ENCODE results near the gene TBXAS1.
"Not testable (repeated sequence)": the region's sequence is repeated elsewhere in the genome, so short reads cannot be mapped to it uniquely, and the experiment has no call there.

Gene TBXAS1

GRCh38 chr7:139915864-139916716, 87.0 kb downstream of the TBXAS1 start:
- peak; percentile 89 for DNase-seq (ENCODE audit: low read depth)

GRCh38 chr7:139916717-139917395, 87.8 kb downstream of the TBXAS1 start:
- no peak for DNase-seq (ENCODE audit: low read depth)

- no peak for DNase-seq (ENCODE audit: low read depth)
Observed at GRCh38 chr7:139917851-139918250, 88.8 kb downstream of the TBXAS1 start.

- DNase-seq (ENCODE audit: low read depth), result peak; percentile 72
Observed at GRCh38 chr7:139918480-139918879, 89.4 kb downstream of the TBXAS1 start.

- DNase-seq (ENCODE audit: low read depth), result no peak
Observed at GRCh38 chr7:139923090-139923489, 94.0 kb downstream of the TBXAS1 start.

GRCh38 chr7:139924461-139924860, 95.4 kb downstream of the TBXAS1 start:
- no peak for DNase-seq (ENCODE audit: low read depth)

GRCh38 chr7:139929221-139929620, 100.2 kb downstream of the TBXAS1 start:
- DNase-seq (ENCODE audit: low read depth), result not testable (repeated sequence)

GRCh38 chr7:139930286-139930965, 101.4 kb downstream of the TBXAS1 start:
- DNase-seq (ENCODE audit: low read depth), result no peak

- no peak for DNase-seq (ENCODE audit: low read depth)
Observed at GRCh38 chr7:139931190-139931934, 102.3 kb downstream of the TBXAS1 start.

GRCh38 chr7:139932531-139932930, 103.5 kb downstream of the TBXAS1 start:
- DNase-seq (ENCODE audit: low read depth), result no peak

GRCh38 chr7:139936760-139937310, 107.8 kb downstream of the TBXAS1 start:
- DNase-seq (ENCODE audit: low read depth), result no peak

GRCh38 chr7:139937715-139938114, 108.7 kb downstream of the TBXAS1 start:
- DNase-seq (ENCODE audit: low read depth), result no peak

- no peak for DNase-seq (ENCODE audit: low read depth)
Observed at GRCh38 chr7:139940866-139941265, 111.8 kb downstream of the TBXAS1 start.

- no peak for DNase-seq (ENCODE audit: low read depth)
Observed at GRCh38 chr7:139941421-139941820, 112.4 kb downstream of the TBXAS1 start.

GRCh38 chr7:139941866-139942265, 112.8 kb downstream of the TBXAS1 start:
- DNase-seq (ENCODE audit: low read depth), result no peak

GRCh38 chr7:139942636-139943035, 113.6 kb downstream of the TBXAS1 start:
- no peak for DNase-seq (ENCODE audit: low read depth)

GRCh38 chr7:139943401-139943800, 114.3 kb downstream of the TBXAS1 start:
- no peak for DNase-seq (ENCODE audit: low read depth)

GRCh38 chr7:139944248-139944647, 115.2 kb downstream of the TBXAS1 start:
- DNase-seq (ENCODE audit: low read depth), result no peak

GRCh38 chr7:139946533-139946932, 117.5 kb downstream of the TBXAS1 start:
- DNase-seq (ENCODE audit: low read depth), result no peak

GRCh38 chr7:139947021-139947420, 118.0 kb downstream of the TBXAS1 start:
- no peak for DNase-seq (ENCODE audit: low read depth)

- no peak for DNase-seq (ENCODE audit: low read depth)
Observed at GRCh38 chr7:139948167-139948566, 119.1 kb downstream of the TBXAS1 start.

Data from CMK (cell line).